Thyroid gland (tissue), 4 donors: ENCODE results near the gene SCAMP3.

Experiments used
- POLR2A ChIP-seq, 2 donors: fragments of 450-650 bp; IDR thresholded peaks; one replicate each; pipeline ENCODE4 v1.6.1; 2017; ENCODE audit warnings: antibody characterized with exemption in 2 of 2, mild to moderate bottlenecking in 2 of 2, moderate library complexity in 1 of 2
- TF ChIP-seq, protein P1 (sequence below), 6 experiments: fragments of 200-600 bp in 3 of 6; fragments of 450-650 bp in 3 of 6; sonication (generic) in 3 of 6; IDR thresholded peaks; one replicate each; pipeline ENCODE4 v1.5.1; 2016 to 2019; ENCODE audit warnings: antibody characterized with exemption in 6 of 6, mild to moderate bottlenecking in 2 of 6, inconsistent platforms in 1 of 6, moderate library complexity in 1 of 6

- no peak for TF ChIP-seq POLR2A (IDR thresholded peaks at IDR 0.05)
- TF ChIP-seq, protein P1, sequence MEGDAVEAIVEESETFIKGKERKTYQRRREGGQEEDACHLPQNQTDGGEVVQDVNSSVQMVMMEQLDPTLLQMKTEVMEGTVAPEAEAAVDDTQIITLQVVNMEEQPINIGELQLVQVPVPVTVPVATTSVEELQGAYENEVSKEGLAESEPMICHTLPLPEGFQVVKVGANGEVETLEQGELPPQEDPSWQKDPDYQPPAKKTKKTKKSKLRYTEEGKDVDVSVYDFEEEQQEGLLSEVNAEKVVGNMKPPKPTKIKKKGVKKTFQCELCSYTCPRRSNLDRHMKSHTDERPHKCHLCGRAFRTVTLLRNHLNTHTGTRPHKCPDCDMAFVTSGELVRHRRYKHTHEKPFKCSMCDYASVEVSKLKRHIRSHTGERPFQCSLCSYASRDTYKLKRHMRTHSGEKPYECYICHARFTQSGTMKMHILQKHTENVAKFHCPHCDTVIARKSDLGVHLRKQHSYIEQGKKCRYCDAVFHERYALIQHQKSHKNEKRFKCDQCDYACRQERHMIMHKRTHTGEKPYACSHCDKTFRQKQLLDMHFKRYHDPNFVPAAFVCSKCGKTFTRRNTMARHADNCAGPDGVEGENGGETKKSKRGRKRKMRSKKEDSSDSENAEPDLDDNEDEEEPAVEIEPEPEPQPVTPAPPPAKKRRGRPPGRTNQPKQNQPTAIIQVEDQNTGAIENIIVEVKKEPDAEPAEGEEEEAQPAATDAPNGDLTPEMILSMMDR (IDR thresholded peaks at IDR 0.05): no peak
These were observed 35.2 kb upstream of the SCAMP3 start for GRCh38 chr1:155297384-155297783.
